Measurements from ENCODE around the gene SECTM1. TPM values are rescaled to one million over a fixed set of nuclear protein-coding genes. Genes with fewer than 3 reads are reported as not detected.
A peak's percentile ranks its signal among the peaks of the same experiment; 100 is the strongest.

The SECTM1 gene
- total and polyA plus RNA-seq, 9 of the 15 experiments (the other 6 are each of a cell fraction or from before 2014, with no cell fraction given), result 0.11 to 0.46 (median 0.18) TPM; not detected in 6

- no peak for TF ChIP-seq ZNF639 (CRISPR knock-in tag; conservative IDR thresholded peaks at IDR 0.05 in 1 of 2, IDR thresholded peaks at IDR 0.05 in 1 of 2)
- no peak for TF ChIP-seq ZNF609 (CRISPR knock-in tag; IDR thresholded peaks at IDR 0.05; ENCODE audit: borderline replicate concordance)
- no peak for TF ChIP-seq LCOR (CRISPR knock-in tag; IDR thresholded peaks at IDR 0.05)
- no peak for TF ChIP-seq ILK (tag; IDR thresholded peaks at IDR 0.05; ENCODE audit: borderline replicate concordance, low read depth)
- TF ChIP-seq ZSCAN32 (CRISPR knock-in tag; IDR thresholded peaks at IDR 0.05), result no peak
- TF ChIP-seq ZBTB9 (CRISPR knock-in tag; IDR thresholded peaks at IDR 0.05), result no peak
- TF ChIP-seq MED1 (CRISPR knock-in tag; IDR thresholded peaks at IDR 0.05; ENCODE audit: borderline replicate concordance), result no peak
- no peak for TF ChIP-seq RB1 (IDR thresholded peaks at IDR 0.05; ENCODE audit: low read depth)
- TF ChIP-seq RBFOX2 (IDR thresholded peaks at IDR 0.05; ENCODE audit: low read depth, low read length), result 0 out of 2 replicates have a peak, but pooled peaks have one; percentile 31
- no peak for TF ChIP-seq THAP7 (CRISPR knock-in tag; IDR thresholded peaks at IDR 0.05)
- TF ChIP-seq SRSF9 (IDR thresholded peaks at IDR 0.05; ENCODE audit: borderline replicate concordance, low read depth, low read length), result no peak
- TF ChIP-seq MYNN (IDR thresholded peaks at IDR 0.05), result no peak
- TF ChIP-seq MYNN (CRISPR knock-in tag; IDR thresholded peaks at IDR 0.05), result no peak
- TF ChIP-seq SFPQ (IDR thresholded peaks at IDR 0.05; ENCODE audit: low read depth, low read length), result no peak
Observed at GRCh38 chr17:82332669-82333278, 792 bp downstream of the SECTM1 start (continued).
